Astrocyte (in vitro differentiated cells and primary cell): Measurements from ENCODE around the gene CLEC16A.

ENCODE experiments used
- CTCF ChIP-seq: IDR thresholded peaks from 2 replicates; pipeline ENCODE4 v1.5.1; 2011; ENCODE audit warnings: low read depth, mild to moderate bottlenecking, inconsistent platforms, low read length, moderate library complexity; ENCODE audit not compliant: insufficient read depth
- EZH2 ChIP-seq: IDR thresholded peaks from 2 replicates; pipeline ENCODE4 v1.6.1; 2012; ENCODE audit warnings: mild to moderate bottlenecking, low read length, inconsistent platforms; ENCODE audit not compliant: insufficient read depth

DNA sequence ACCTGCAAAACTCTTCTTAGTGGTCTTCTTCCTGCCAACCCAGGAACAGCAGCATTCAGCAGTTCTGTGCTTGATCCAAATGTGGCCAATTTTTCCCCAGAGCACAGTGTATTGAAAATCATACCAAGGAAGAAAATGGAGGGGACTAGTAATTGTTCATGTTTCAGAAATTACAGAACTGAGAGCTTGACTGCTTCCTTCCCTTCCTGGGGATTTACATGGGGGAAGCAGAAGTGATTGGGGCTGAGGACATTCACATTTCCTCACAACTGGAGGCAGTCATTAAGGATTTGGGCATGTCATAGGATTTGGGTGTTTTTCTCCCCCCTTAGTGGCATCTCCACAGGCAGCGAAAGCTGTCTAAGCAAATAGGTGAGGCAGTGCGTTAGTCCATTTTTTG lies 47.6 kb upstream of the CLEC16A start:
- TF ChIP-seq EZH2: no peak
- no peak for TF ChIP-seq CTCF
